ENCODE data around the gene COG3.

DNA sequence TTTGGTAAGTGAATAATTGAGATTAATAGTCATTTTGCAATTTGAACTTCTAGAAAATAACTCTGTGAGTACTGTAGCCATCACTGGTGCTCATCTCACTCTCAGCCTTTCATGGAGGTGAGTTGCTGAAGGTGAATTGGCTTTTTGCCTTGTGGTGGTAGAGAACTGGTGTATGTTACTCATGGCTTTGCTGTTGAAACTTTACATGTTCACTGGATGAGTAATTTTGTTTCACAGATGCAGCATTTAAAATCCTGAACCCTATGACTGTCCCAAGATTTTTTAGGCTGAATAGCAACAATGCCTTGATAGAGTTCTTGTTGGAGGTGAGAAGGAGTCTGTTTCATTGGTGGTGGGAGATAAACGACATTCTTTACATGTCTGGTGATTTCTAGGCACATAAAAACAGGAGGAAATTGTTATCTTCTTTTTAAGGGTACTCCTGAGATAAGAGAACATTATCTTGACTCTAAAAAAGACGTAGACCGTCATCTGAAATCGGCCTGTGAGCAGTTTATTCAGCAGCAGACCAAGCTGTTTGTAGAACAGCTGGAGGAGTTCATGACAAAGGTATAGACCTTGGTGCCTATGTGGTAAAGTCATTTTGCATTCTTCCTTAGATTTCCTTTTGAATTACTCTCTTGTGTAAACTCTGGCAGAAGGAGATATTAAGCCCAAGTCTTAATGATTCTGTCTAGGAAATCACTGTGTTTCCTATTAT is 53.9 kb downstream of the COG3 start:
- TF ChIP-seq CTCF (conservative IDR thresholded peaks at IDR 0.05; ENCODE audit: low read length) (no peak), EZH2phosphoT487 (IDR thresholded peaks at IDR 0.05; ENCODE audit: borderline replicate concordance, low read depth, low read length) (no peak)
